Measurements from ENCODE around the gene HCN1. TPM values are rescaled to one million over a fixed set of nuclear protein-coding genes. Genes with fewer than 3 reads are reported as not detected.

Gene HCN1
- total and polyA plus RNA-seq, 2 donors, result 0.02 to 0.05 TPM

DNA sequence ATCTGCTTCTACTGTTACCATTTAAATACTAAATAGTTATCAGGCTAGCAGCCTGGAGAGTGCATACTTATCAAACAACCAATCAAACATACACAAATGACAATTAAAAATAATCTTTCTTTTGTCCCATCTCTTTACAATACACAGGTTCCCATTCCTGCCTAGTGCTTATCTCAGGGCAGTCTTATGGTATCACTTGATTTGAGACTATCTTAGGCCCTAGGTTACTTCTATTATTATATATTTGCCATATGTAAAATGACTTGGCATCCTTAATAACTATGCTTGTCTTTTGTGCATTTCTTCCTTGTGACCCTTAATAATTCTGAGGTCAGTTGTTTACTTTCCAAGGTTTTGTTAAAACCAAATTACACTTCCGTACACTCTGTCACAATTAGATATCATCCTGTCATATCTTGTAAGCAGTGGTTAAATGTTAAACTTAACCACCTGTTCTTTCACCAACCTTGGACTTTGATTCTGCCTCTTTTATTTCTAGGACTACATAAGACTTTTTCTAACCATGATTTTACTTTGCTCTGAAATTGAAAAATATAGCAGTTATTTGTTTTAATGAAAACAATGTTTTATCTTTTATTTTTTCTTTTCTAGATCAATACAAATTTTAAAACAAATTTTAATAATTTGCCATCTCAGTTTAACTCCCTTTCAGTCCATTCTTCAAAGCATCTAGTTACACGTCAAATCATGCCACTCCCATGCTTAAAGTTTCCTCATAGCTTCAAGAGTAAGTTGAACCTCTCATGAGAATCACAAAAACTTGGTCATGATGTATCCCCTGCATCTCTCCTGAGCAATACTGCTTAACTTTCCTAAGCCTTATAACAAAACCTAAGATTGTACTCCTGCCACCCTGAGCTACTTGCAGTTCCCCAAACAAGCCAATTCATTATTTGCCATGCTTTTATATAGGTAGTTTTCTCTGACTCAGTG is 281.3 kb downstream of the HCN1 start:
- Histone ChIP-seq H3K27me3 (ENCODE audit: control insufficient read depth in 2 of 2, insufficient read depth in 1 of 2, low read length in 1 of 2) (no peaks in the 10 kb centered on the region), H3K4me3 (ENCODE audit: low read length in 2 of 2) (no peak overlapping the region), H3K36me3 (ENCODE audit: control insufficient read depth in 2 of 2, insufficient read depth in 2 of 2, low read length in 1 of 2) (no peaks in the 10 kb centered on the region), H3K9me3 (ENCODE audit: control insufficient read depth in 2 of 2, insufficient read depth in 1 of 2, low read length in 1 of 2) (no peaks in the 10 kb centered on the region), H3K4me1 (ENCODE audit: control insufficient read depth in 2 of 2, insufficient read depth in 2 of 2, low read length in 2 of 2) (no peaks in the 10 kb centered on the region), H3K27ac (ENCODE audit: low read depth in 1 of 2, low read length in 1 of 2) (no peak overlapping the region)
- DNase-seq (ENCODE audit: low read depth in 6 of 9, low spot score in 9 of 9), result no peak
- 88% methylated on average over 2 of the region's 2 CpGs for WGBS

DNA sequence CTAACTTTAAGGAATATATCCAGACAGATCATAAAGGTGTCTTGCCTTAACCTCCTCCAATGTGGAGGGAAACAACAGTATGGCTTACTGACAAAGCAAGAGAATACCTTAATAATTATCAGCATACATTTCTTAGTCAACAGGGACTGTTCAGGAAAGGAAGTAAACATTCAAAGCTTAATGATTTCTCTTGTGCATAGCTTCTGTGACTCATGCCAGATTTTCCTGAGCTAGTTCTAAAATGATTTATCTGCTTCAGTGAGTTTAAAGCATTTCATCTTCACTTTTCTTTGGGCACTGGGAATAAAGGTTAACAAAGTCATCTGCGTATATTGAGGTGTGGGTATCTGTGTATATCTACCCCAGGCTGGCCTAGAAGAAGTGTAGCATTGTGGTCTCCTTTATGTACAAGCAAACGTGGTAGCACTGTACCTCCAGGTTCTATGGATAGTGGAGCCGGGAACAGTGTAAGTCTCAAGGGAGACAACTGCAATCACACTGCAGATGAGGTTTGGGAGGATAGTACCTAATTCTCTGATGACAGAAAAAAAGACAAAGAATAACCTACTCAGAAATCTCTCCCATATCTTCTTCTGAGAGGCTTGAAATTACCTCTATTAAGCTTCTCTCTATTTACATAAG is 284.1 kb downstream of the HCN1 start:
- Histone ChIP-seq H3K4me3 (ENCODE audit: low read length in 2 of 2) (no peak overlapping the region), H3K36me3 (ENCODE audit: control insufficient read depth in 2 of 2, insufficient read depth in 2 of 2, low read length in 1 of 2) (no peaks in the 10 kb centered on the region), H3K27ac (ENCODE audit: low read depth in 1 of 2, low read length in 1 of 2) (no peak overlapping the region), H3K9me3 (ENCODE audit: control insufficient read depth in 2 of 2, insufficient read depth in 1 of 2, low read length in 1 of 2) (no peaks in the 10 kb centered on the region), H3K27me3 (ENCODE audit: control insufficient read depth in 2 of 2, insufficient read depth in 1 of 2, low read length in 1 of 2) (no peaks in the 10 kb centered on the region), H3K4me1 (ENCODE audit: control insufficient read depth in 2 of 2, insufficient read depth in 2 of 2, low read length in 2 of 2) (no peaks in the 10 kb centered on the region)
- WGBS, result 88% methylated on average over 3 of the region's 3 CpGs
- no peak for DNase-seq (ENCODE audit: low read depth in 6 of 9, low spot score in 9 of 9)

DNA sequence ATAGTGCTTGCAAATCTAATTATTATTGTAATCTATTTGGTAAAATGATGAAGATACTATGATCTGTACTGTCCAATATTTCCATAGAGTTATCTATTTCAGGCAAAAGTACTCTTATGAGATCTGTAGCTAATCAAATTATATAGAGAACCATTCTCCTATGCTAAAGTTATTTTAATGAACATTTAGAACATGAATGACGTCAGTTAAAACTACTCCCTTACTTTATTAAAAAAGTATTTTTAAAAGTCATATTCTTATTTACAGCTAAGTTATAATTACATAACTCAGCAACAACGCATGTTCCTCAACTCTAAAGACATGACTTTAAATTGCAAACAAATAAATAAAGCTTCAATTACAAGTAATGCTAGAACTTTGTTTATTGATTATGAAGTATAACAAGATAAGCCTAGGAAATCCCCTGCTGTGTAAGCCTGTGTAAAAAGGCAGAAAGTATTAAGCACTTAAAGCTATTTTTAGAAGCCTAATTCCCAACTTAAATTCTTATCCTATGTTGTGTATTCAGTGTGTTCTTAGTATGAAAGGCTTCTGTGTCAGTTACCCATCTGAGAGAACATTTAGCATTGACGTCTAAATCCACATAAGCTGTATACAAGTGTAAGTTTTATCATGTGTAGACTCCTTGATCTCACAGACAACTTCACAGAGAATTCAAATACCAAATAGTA is 285.7 kb downstream of the HCN1 start:
- Histone ChIP-seq H3K4me3 (ENCODE audit: low read length in 2 of 2) (no peak overlapping the region), H3K9me3 (ENCODE audit: control insufficient read depth in 2 of 2, insufficient read depth in 1 of 2, low read length in 1 of 2) (no peaks in the 10 kb centered on the region), H3K36me3 (ENCODE audit: control insufficient read depth in 2 of 2, insufficient read depth in 2 of 2, low read length in 1 of 2) (no peaks in the 10 kb centered on the region), H3K27ac (ENCODE audit: low read depth in 1 of 2, low read length in 1 of 2) (no peak overlapping the region), H3K27me3 (ENCODE audit: control insufficient read depth in 2 of 2, insufficient read depth in 1 of 2, low read length in 1 of 2) (no peaks in the 10 kb centered on the region), H3K4me1 (ENCODE audit: control insufficient read depth in 2 of 2, insufficient read depth in 2 of 2, low read length in 2 of 2) (no peaks in the 10 kb centered on the region)
- no peak for DNase-seq (ENCODE audit: low read depth in 6 of 9, low spot score in 9 of 9)
- WGBS, result 94% methylated on average over 3 of the region's 3 CpGs

DNA sequence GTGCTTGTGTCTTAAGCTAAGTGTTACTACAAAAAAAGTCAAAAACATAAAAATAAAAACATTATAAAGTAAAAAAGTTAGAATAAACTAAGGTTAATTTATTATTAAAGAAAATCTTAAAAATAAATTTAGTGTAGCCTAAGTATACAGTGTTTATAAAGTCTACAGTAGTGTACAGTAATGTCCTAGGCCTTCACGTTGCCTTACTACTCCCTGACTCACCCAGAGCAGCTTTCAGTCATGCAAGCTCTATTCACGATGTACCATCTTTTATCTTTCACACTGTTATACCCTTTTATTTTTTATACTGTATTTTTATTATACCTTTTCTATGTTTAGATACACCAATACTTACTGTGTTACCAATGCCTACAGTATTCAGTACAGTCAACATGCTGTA is 288.1 kb downstream of the HCN1 start:
- 91% methylated on average over 2 of the region's 2 CpGs for WGBS

DNA sequence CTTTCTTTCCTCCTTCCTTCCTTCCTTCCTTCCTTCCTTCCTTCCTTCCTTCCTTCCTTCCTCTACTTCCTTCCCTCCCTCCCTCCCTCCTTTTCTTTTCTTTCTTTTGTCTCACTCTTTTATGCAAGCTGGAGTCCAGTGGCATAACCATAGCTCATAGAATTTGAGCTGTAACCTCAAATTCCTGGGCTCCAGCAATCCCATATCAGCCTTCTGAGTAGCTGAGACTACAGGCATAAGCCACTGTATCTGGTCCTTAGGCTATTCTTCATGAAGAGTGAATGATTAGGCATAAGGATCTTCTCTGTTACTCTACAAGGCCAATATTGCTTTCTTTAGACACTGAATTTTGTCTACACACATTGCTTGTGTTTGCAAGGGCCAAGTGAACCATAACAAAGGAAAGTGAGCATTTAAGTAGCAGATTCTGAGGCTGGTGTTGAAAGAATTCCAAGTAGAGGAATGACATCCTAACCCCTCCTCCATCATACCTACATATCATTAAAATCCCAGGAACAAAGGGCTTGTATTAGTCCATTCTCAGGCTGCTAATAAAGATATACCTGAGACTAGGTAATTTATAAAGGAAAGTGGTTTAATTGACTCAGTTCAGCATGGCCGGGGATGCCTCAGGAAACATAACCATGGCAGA is 293.2 kb downstream of the HCN1 start:
- Histone ChIP-seq H3K4me3 (ENCODE audit: low read length in 2 of 2) (no peak overlapping the region), H3K27me3 (ENCODE audit: control insufficient read depth in 2 of 2, insufficient read depth in 1 of 2, low read length in 1 of 2) (no peaks in the 10 kb centered on the region), H3K36me3 (ENCODE audit: control insufficient read depth in 2 of 2, insufficient read depth in 2 of 2, low read length in 1 of 2) (no peaks in the 10 kb centered on the region), H3K27ac (ENCODE audit: low read depth in 1 of 2, low read length in 1 of 2) (no peak overlapping the region), H3K9me3 (ENCODE audit: control insufficient read depth in 2 of 2, insufficient read depth in 1 of 2, low read length in 1 of 2) (no peaks in the 10 kb centered on the region), H3K4me1 (ENCODE audit: control insufficient read depth in 2 of 2, insufficient read depth in 2 of 2, low read length in 2 of 2) (no peaks in the 10 kb centered on the region)
- no peak for DNase-seq (ENCODE audit: low read depth in 6 of 9, low spot score in 9 of 9)
- 85% methylated on average over 1 of the region's 1 CpG for WGBS

More for the DNA sequence above, 288.1 kb downstream of the HCN1 start:
- Histone ChIP-seq H3K36me3 (ENCODE audit: control insufficient read depth in 2 of 2, insufficient read depth in 2 of 2, low read length in 1 of 2) (no peaks in the 10 kb centered on the region), H3K4me1 (ENCODE audit: control insufficient read depth in 2 of 2, insufficient read depth in 2 of 2, low read length in 2 of 2) (no peaks in the 10 kb centered on the region), H3K9me3 (ENCODE audit: control insufficient read depth in 2 of 2, insufficient read depth in 1 of 2, low read length in 1 of 2) (no peaks in the 10 kb centered on the region), H3K27ac (ENCODE audit: low read depth in 1 of 2, low read length in 1 of 2) (no peak overlapping the region), H3K4me3 (ENCODE audit: low read length in 2 of 2) (no peak overlapping the region), H3K27me3 (ENCODE audit: control insufficient read depth in 2 of 2, insufficient read depth in 1 of 2, low read length in 1 of 2) (no peaks in the 10 kb centered on the region)
- no peak for DNase-seq (ENCODE audit: low read depth in 6 of 9, low spot score in 9 of 9)

DNA sequence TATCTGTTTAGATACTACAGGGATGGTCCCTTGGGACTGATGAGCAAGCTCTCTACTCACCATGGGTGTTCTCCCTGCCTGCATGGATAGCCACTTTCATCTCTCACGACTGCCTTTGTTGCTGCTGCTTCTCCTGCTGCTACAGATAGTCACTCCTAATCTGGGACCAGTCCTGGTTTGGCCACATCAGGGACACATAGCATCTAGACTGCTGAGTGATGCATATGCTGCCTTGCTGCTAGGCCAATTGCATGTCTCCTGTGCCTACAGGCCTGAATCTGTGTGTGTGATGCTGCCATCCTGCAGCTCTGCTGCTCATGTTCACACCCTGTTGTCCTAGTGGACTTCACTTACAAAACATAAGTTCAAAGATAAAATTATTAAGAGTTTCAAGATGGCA is 297.1 kb downstream of the HCN1 start:
- H3K9me3 ChIP-seq (ENCODE audit: control insufficient read depth in 2 of 2, insufficient read depth in 1 of 2, low read length in 1 of 2), result no peaks in the 10 kb centered on the region
- H3K4me1 ChIP-seq (ENCODE audit: control insufficient read depth in 2 of 2, insufficient read depth in 2 of 2, low read length in 2 of 2), result no peaks in the 10 kb centered on the region
- WGBS, result 74% methylated on average over 1 of the region's 1 CpG
- DNase-seq (ENCODE audit: low read depth in 6 of 9, low spot score in 9 of 9), result no peak
- H3K36me3 ChIP-seq (ENCODE audit: control insufficient read depth in 2 of 2, insufficient read depth in 2 of 2, low read length in 1 of 2), result no peaks in the 10 kb centered on the region
- H3K27me3 ChIP-seq (ENCODE audit: control insufficient read depth in 2 of 2, insufficient read depth in 1 of 2, low read length in 1 of 2), result no peaks in the 10 kb centered on the region
- no peak overlapping the region for H3K4me3 ChIP-seq (ENCODE audit: low read length in 2 of 2)
- H3K27ac ChIP-seq (ENCODE audit: low read depth in 1 of 2, low read length in 1 of 2), result no peak overlapping the region

DNA sequence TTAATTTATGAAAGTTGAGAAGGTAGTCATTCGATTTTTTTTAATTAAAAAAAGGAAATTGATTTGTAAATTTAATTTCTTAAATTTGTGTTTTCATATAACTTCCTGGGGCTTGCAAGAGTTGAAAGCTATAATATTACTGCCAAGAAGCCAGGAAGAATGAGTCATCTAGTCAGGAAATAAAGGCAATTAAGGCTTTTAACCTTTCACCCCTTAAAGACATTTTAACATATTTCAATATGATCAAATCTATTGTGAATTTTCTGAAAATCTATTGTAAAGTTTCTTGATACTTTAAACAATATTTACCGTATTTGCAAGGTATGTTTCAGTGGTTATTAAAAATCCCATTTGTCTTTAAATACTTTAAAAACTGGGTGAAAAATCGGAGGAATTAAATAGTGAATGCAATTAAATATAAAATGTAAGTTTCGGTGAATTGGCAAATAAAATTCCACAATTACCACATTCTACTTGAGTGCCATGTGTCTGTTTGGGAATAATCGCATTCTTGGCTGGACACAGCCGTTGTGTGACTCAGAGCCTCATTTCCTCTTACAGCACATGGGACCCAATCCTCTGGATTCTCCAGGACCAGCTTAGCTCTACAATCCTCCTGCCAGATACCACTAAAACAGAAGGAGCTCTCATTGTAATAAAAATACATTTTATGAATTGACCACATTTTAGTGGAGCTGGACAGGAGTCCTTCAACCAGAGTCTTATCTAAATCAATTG is 310.7 kb downstream of the HCN1 start:
- Histone ChIP-seq H3K4me3 (ENCODE audit: low read length in 2 of 2) (no peak overlapping the region), H3K9me3 (ENCODE audit: control insufficient read depth in 2 of 2, insufficient read depth in 1 of 2, low read length in 1 of 2) (peaks cover 0 to 1% of the 10 kb centered on the region in 2 donors), H3K27ac (ENCODE audit: low read depth in 1 of 2, low read length in 1 of 2) (no peak overlapping the region), H3K27me3 (ENCODE audit: control insufficient read depth in 2 of 2, insufficient read depth in 1 of 2, low read length in 1 of 2) (no peaks in the 10 kb centered on the region), H3K36me3 (ENCODE audit: control insufficient read depth in 2 of 2, insufficient read depth in 2 of 2, low read length in 1 of 2) (no peaks in the 10 kb centered on the region), H3K4me1 (ENCODE audit: control insufficient read depth in 2 of 2, insufficient read depth in 2 of 2, low read length in 2 of 2) (no peaks in the 10 kb centered on the region)
- DNase-seq (ENCODE audit: low read depth in 6 of 9, low spot score in 9 of 9), result no peak
- WGBS, result 89% methylated on average over 6 of the region's 6 CpGs

DNA sequence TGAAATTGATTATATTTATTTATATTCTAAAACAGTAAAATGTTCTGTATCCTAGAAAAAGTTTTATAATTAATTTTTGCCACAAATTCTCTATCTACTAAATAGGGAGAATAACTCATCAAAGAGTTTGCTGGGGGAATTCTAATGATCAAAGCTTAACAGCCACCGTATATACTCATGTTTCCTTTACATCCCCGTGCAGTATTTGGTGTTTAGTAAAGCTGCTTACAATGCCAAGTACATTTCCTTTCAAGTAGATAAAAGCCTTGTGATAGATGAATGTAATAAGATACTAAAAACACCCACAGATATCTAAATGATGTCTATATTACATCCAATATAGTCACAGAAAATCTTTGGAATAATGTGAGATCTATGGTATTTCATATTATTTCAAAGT is 312.2 kb downstream of the HCN1 start:
- Histone ChIP-seq H3K4me3 (ENCODE audit: low read length in 2 of 2) (no peak overlapping the region), H3K27me3 (ENCODE audit: control insufficient read depth in 2 of 2, insufficient read depth in 1 of 2, low read length in 1 of 2) (no peaks in the 10 kb centered on the region), H3K9me3 (ENCODE audit: control insufficient read depth in 2 of 2, insufficient read depth in 1 of 2, low read length in 1 of 2) (peaks cover 0 to 1% of the 10 kb centered on the region in 2 donors), H3K36me3 (ENCODE audit: control insufficient read depth in 2 of 2, insufficient read depth in 2 of 2, low read length in 1 of 2) (no peaks in the 10 kb centered on the region), H3K4me1 (ENCODE audit: control insufficient read depth in 2 of 2, insufficient read depth in 2 of 2, low read length in 2 of 2) (no peaks in the 10 kb centered on the region), H3K27ac (ENCODE audit: low read depth in 1 of 2, low read length in 1 of 2) (no peak overlapping the region)
- 78% methylated on average over 2 of the region's 2 CpGs for WGBS
- DNase-seq (ENCODE audit: low read depth in 6 of 9, low spot score in 9 of 9), result no peak

All from thymus (tissue), 11 donors.